GM21619 (cell line): Measurements from ENCODE around the gene PRKAR2A.
A peak's percentile ranks its signal among the peaks of the same experiment; 100 is the strongest.

ENCODE experiments used
- ATAC-seq: cut with Tn5 transposase; IDR thresholded peaks from one replicate; pipeline ENCODE4 v1.9.1; 2021; ENCODE audit not compliant: unreplicated experiment

The PRKAR2A gene

DNA sequence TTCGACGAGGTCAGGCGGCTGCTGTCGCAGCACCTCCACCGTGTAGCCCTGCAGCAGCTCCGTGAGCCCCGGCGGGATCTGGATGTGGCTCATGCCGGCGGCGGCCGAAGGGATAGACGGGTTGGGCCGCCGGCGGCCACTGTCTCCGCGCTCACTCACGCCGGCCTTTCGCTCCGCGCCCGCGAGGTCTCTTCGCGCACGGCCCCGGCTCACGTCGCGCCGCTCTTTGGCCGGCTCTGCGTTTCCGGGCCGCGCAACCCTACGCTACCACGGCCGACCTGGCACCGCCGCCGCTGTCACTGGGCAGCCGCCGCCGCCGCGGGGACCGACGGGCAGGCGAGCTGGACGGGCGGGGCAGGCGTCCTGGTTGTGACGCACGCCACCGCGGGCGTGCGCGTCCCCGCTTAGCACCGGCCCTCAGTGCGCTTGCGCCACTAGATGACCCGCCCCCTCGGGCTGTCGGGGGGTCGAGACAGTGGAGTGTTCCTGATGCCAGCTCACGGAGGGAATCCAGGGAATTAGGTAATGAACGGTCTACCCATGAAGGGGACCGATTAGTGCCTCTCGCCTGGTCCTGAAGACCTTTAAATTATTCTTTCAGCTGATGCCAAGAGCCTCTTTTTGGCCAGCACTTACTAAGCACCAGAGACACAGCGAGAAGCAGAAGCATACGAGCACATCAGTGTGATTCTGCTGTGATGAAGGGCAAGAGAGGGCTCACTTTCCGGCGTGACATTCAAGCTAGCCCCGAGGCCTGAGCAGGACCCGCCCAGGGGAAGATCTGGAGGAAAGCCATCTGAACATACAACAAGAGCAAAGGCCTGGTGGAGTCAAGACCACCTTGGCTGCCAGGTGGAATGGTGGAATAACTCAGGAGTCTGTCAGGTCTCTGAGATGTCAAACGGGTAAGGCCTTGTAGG is at the start of gene PRKAR2A:
Gene PRKAR2A, minus strand, starts transcription at position 371 of the 920 bp plus-strand sequence. Its CDS starts 278 bp downstream, at position 93.
- ATAC-seq, result peak; percentile 71

DNA sequence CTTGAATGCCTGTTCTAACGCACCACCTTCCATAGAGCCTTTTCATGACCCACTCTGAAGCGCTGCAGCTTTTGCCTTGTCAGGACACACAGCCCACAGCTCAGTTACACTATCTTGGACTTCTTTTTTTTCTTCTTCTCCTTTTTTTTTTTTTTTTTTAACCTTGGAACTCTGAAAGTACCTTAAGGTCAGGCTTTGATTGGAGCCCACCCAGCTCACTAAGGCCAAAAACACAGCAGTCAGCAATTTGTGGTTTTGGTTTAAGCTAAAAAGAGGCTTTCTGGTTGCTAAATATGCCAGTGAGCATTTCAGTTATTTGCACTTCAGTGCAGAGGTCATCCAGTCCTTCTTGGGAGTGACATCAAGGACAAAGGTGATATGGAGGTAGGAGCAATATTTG is 49.3 kb upstream of the PRKAR2A start:
- ATAC-seq, result no peak

DNA sequence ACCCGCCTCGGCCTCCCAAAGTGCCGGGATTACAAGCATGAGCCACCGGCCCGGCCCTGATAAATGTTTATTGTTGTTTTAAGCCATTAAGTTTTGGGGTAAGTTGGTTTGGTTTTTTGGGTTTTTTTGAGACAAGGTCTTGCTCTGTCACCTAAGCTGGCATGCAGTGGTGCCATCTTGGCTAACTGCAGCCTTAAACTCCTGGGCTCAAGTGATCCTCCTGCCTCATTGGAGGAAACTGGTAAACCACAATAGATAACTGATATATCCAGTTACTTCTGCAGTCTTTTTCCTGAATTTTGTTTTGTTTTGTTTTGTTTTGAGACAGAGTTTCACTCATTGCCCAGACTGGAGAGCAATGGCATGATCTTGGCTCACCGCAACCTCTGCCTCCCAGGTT is 46.8 kb upstream of the PRKAR2A start:
- no peak for ATAC-seq

DNA sequence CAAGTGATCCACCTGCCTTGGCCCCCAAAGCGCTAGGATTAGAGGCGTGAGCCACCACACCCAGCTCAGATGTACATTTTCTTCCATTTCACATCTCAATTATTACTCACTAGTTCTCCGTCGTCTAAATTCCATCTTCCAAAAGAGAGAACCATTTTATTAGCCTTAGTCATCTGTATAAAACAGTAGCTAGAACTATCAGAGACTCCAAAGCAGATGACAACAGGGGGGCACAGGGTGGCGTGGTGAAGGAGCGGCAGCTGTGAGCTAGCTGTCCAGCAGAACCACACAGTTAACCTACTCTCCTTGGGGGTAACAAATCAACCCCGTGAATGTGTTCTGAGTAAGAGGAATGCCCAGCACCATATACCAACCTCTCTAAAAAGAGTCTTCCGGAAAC is 43.9 kb upstream of the PRKAR2A start:
- no peak for ATAC-seq

DNA sequence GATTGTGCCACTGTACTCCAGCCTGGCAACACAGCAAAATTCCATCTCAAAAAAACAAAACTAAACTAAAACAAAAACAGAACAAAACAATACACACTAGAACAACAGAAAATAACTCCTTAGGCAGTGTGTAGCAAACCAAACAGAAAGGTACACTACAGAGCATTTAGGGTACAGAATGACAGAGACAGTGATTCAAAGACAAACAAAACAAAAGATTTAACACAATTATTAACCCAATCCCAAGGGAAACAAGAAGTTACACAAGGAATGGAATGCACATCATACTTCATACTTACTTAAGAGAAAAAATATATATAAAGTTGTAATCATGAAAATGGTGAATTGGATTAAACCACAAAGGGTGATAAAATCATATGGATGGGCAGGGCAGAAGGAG is 38.1 kb upstream of the PRKAR2A start:
- no peak for ATAC-seq

DNA sequence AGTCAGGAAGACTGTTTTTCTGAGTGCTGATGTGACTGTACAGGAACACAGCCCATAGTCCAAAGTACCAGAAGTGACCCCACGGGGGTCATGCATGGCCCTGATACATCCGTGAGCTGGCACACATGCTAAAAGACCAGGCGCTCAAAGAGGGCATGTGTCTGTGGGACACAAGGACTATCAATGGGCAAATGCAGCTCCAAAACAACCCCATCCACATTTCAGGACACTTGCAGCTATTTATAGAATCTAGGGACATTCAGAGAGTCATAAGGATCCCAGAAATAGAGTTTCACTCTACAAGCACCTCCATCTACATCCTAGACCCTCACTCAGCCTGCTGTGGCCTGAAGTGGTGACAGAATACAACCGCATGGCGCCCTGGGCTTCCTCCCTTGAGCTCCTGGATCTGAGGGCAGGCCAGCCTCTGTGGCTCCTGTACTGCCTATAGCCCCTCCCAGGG is 34.0 kb upstream of the PRKAR2A start:
- no peak for ATAC-seq

DNA sequence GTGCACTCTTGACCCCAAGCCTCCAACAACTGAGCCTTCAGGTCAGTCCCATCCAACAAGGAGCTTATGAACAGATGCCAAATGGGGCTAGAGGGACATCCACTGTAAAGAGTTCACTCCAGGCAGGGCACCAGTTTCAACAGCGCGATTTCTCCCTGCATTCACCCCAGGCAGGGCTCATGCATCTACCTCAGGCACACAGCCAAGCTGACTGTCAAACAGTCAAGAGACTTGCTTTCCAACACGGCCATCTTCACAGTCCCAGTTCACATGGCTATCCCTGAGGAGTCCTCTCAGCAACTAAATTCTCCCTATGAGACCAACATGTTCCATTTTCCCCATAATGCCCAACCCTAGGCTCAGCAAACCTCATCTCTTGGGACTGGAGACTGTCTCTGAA is 33.3 kb upstream of the PRKAR2A start:
- no peak for ATAC-seq

DNA sequence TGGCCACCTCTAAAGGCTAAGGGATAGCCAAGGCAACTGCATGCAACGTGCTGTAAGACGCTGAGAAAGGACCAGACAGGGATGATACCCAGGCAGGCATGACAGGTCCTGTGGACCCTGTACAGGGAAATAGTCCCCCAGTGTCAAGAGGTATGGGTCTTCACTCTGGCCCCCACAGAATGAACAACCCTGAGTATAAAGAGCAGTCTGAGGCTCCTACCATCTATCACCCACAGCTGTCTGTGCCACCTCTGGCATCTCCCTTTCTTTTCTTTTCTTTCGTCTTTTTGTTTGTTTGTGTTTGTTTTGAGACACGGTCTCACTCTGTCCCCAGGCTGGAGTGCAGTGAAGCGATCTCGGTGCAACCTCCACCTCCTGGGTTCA is 32.3 kb upstream of the PRKAR2A start:
- ATAC-seq, result no peak

DNA sequence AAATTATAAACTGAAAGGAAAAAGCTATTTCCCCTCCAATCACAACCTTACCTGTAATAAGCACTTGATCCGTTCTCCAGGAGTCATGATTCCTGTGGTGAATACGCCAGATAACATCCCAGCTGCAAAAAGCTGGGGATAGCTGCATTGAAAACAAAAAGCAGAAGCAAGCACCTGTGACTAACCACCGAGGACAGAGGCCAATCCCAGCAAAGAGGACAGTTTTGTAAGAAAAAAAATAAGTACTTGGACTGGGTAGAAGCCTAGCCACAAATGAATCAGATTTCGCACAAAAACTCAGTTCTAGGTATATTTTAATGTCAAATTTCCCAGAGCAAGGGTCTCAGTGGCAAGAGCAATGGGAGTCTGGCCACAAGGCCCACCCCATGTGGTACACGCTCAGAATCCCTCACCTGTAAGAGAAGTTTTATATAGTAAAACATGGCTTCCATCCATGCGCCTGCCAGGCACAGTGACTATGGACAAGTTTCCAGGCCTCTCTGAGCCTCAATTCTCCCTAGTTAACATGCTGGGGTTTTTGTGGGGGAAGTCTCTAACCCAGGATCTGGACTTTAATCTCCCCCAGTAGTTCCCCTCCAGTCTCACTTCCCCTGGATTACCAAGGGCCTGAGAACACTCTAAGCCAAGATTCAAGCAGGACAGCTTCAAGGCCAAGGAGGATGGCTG is 31.8 kb upstream of the PRKAR2A start:
- no peak for ATAC-seq

DNA sequence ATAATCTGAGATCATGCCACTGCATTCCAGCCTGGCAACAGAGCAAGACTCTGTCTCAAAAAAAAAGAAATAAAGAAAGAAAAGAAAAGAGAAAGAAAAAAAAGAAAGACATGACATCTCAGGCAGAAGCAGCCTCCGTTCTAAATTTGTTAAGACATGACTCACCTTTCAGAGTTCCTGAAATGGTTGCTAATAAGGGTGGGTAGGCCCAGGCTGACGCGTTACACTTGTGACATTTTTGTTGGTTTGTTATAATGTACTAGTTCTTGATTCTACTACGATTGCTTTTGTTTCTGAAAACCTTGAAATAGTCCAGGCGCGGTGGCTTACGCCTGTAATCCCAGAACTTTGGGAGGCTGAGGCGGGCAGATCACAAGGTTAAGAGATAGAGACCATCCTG is 30.0 kb upstream of the PRKAR2A start:
- ATAC-seq, result no peak

DNA sequence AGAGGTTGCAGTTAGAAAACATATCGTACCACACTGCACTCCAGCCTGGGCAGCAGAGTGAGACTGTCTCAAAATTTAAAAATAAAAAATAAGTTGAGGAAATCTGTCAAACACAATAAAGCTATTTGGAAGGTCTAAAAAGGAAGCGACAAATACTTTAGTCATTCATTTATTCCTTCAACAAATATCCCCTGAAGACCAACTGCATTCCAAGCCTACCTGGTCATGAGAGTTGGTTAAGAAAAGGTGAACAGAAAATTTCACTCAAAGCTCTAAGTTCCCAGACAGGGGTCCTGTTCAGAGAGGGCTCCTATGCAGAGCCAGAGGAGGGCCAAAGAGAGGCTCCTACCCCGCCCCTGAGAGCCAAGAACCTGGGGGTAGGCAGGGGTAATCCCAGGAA is 15.4 kb upstream of the PRKAR2A start:
- ATAC-seq, result no peak

DNA sequence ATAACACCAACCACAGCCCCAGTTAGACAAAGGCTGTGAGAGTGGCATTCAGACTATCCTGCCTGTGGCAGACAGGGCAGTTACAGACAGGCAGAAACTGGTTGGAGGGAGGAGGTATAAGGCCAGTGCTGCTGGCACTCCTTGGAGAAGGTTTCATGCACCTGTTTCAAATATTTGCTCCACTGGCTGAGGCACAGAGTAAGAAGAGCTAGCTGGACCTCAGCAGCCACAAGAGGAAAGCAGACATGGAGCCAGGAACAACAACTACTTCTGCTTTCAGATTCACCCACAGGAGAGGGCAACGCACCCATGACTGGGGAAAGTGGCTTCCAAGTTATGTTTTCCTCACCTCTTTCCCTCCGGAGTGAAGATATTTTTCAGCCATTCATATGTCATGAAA is 11.5 kb upstream of the PRKAR2A start:
- no peak for ATAC-seq

DNA sequence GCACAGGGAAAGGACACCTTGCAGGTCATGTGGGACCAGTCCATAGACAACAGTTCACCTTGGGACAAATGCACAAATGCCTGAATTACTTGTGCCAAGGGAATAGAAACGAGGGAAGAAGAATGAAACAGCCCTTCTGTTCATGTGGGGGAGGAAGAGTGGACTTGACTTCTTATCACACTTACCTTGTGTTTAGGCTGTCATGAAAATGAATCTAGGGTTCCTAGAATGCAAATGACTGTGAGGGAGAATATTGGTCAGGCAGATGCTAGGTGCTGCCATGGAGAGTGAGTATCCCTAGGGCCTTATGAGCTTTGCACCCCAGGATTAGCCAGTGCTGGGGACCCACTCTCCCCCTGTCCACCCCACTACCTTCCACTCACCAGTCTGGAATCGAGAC is 11.0 kb upstream of the PRKAR2A start:
- ATAC-seq, result no peak

DNA sequence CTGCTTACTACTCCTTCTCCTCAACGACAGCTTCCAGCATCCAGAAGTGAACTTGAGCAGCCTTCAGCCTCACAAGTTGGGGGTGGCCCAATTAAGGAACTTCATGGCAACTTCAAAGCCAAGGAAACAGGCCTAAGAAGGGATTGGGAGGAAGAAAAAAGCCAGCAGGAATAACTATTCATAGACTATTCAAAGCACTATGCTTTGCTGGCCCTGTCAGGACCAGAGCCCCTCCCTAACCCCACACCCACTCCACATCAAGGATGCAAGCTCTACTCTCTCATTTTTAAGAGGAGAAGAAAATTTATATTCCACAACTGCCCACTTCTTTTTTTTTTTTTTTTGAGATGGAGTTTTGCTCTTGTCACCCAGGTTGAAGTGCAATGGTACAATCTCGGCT is 10.0 kb upstream of the PRKAR2A start:
- no peak for ATAC-seq

DNA sequence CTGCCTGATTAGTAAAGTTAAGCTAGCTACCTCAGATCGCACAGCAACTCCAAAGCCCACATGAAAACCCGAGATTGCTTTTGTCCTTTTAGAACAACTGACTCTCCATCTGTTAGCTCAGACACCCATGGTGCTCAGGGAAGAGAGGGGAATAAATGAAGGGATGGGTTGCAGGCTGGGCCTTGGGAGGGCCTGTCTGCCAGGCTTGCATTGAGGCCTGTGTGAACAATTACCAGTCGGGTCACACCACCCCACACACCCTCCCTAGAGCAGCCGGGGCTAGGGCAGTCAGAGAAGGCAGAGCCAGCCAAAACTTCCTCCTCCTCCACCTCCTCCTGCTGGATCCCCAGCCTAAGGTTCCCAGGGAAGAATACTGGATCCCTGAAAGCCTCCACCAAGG is 8.8 kb upstream of the PRKAR2A start:
- ATAC-seq, result no peak

DNA sequence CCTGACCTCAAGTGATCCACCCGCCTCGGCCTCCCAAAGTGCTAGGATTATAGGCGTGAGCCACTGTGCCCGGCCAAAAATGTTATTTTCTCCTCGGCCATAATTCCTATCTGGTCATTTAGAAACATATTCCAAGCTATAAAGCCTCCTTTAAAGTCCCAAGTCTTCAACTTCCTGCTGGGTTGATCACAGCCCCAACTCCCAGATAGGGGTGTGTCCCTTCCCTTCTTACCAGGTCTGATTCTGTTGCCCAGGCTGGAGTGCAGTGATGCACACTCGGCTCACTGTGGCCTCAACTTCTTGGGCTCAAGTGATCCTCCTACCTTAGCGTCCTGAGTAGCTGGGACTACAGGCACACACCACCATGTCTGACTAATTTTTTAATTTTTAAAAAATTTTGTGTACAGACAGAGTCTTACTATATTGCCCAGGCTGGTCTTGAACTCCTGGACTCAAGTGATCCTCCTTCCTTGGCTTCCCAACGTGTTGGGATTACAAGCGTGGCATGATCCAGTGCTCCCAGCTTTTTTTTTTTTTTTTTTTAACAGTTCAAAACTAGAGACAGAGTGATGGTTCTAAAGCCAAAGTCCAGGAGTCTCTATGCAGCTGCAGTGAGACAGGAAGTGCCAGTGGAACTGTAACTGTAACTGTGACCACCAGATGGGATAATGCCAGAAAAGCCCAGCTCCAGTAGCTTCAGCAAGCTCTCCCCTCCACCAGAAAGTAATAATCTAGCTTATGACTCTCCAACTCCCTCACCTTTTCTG is 8.2 kb upstream of the PRKAR2A start:
- no peak for ATAC-seq

DNA sequence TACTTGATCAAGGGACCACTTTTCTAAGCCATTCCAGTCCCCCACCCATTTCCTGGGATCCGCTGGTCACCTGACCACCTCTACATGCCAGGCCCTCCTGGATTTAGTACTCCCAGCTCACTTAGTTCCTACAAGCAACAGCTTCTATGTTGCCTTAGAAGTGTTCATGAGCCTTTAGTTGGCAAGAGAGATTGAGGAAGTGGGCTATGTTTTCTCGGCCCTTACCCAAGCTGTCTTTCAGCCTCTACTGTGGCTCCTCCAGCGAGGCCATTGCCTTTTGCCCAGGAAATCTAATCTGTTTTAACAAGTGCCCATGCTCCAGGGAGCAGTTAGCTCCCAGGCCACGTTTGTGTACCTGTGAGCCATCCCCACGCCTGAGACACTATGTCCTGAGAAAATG is 4.5 kb upstream of the PRKAR2A start:
- no peak for ATAC-seq

DNA sequence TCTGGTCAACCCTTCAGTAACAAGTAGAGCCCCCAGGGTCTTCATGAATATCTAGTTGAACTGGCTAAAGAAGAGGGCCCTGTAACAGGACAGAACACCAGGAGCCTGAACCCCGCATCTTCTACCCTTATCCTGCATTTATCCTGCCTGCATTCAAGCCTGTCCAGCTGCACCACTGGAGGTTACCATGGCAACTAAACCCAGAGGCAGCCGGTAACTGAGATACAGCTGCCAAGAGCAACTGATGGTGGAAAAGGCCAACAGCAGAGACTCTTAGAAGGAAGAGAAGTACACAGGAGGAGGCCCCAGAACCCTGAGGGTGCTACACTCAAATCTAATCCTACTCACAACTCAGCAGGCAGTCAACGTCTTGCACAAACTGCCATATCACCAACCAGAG is 3.7 kb upstream of the PRKAR2A start:
- ATAC-seq, result no peak

DNA sequence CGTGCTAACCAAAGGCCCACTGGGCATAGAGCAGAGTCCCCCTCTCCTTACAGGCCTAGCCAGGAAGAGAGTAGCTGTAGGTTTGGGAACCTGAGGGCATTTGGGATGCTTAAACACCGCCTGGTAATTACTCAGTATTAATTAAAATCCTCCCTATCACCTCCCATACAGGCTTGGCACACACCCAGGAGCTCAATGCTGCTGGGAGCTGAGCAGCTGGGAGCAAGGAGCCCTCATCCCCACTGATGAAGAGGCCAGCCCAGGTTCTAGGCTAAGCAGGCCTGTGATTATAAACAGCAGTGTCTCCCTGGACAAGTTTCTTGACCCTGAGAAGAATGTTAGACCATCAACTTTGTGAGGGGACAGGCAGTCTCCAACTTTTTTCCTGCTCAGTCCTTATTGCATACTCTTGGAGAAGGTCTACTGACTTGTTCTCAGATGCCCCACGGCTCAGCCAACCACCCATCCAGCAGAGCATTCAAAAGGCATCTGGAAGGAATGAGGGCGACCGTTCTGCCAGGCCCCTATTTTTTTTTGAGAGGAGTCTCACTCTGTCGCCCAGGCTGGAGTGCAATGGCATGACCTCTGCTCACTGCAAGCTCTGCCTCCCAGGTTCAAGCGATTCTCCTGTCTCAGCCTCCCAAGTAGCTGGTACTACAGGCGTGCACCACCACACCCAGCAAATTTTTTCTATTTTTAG is 1.3 kb upstream of the PRKAR2A start:
- ATAC-seq, result no peak

DNA sequence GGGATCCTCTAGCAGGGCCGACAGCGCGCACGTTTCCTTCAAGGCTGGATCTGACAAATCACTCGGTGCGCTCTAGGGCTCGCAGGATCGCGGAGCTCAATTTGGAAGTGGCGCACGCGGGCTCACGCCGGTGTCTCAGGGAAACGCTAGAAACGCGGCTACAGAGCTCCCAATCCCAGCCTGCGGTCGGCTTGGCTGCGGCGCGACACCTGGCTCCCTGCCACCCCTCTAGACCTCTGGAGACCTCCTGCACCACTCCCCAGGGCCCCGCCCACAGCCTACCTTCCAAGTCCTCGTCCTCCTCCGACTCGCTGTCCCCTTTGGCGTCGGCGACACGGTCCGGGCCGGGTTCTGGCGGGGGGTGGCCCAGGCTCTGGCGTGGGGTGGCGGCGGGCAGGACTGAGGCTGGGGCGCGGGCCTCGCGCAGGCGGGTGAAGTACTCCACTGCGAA is 596 bp downstream of the PRKAR2A start:
- peak; percentile 37 for ATAC-seq

DNA sequence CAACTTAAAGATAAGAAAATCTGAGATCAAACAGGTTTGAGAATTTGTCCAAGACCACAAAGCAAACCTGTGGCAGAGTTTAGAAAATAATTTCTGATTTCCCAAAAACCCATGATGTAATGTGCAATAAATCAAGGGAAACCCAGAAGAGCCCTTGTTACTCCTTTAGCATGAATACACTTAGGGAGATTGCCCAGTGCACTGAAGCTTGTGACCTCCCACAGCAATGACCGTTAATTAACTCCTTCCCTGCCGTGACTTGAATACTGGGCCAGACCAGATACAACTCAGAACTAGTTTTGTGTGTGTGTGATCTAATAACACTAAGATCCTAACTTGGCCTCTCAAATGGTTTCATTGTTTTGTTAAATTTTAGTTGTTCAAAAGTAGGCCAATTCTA is 2.5 kb downstream of the PRKAR2A start:
- no peak for ATAC-seq
